IPS-11a (cell line): ENCODE data around the gene LSM2.
A peak's percentile ranks its signal among the peaks of the same experiment; 100 is the strongest.
"Not testable (repeated sequence)": the region's sequence is repeated elsewhere in the genome, so short reads cannot be mapped to it uniquely, and the experiment has no call there.

Experiments used
- H3K4me3 ChIP-seq: one replicate; pipeline ENCODE4 v1.5.1; 2013; ENCODE audit warnings: low read depth, low read length, control low read depth

The LSM2 gene

DNA sequence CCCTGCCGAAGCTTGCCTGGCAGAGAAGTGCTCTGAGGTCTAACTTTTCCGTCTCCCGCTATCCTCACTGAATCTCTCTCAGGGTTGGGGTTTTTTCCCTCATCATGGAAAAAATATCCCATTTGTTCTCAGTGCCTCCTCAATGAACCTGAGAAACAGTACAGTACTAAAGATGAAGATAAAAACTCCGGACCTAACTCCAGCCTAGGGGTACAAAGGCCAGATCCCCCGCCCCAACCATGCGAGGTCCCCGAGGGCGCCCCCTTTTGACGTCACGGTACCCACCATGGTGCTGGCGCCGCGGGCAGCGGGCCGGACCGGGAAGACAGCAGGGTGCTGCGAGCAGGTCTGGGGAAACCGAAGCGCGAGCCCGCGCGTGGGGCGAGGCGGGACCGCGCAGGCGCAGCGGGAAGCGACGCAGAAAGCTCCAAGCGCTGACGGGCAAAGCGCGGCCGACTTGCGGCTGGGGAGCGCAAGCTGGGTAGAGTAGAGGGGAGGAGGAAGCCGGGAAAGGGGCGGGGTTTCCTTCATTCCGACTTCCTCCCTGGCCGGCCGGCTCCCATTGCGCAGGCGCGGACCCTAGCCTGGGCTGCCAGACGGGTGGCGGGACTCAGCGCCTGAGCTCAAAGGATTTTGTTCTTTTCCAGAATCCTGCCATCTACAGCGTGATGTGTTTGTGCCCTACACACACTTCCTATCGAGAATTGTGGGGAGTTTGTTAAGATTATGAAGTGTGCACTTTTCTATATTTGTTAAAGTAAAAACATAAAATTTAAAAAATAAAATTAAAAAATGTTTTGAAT, at the start of gene LSM2:
LSM2 (minus strand) TSS at position 497 of the 803 bp plus-strand sequence; CDS start at position 288, 209 bp downstream.
- H3K4me3 ChIP-seq = peak within 1 kb of the TSS; percentile 70

DNA sequence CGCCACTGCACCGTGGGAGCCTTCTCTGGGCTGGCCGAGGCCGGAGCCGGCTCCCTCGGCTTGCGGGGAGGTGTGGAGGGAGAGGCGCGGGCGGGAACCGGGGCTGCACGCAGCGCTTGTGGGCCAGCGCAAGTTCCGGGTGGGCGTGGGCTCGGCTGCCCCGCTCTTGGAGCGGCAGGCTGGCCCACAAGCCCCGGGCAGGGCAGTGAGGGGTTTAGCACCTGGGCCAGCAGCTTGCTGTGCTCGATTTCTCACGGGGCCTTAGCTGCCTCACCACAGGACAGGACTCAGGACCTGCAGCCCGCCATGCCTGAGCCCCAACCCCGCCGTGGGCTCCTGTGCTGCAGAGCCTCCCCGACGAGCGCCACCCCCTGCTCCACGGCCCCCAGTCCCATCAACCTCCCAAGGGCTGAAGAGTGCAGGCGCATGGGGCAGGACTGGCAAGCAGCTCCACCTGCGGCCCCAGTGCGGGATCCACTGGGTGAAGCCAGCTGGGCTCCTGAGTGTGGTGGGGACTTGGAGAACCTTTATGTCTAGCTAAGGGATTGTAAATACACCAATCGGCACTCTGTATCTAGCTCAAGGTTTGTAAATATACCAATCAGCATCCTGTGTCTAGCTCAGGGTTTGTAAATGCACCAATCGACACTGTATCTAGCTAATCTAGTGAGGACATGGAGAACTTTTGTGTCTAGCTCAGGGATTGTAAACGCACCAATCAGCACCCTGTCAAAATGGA, 45.4 kb upstream of the LSM2 start:
- H3K4me3 ChIP-seq = not testable (repeated sequence)

DNA sequence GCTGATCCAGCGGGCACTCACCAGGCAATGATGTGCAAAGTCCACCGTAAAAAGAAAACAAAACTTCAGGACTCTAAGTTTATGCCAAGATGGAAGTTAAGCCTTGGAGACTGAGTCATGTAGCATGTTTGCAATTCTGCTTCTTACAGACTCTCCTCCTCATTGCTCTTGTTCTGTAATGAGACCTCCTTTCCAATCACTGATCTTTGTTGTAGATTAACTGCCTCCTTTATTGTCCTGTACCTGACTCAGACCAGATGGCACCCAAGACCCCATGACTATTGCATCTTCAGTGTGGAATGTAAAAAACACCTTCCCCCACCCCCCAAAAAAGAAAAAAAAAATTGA, 44.7 kb upstream of the LSM2 start:
- no peak overlapping the region for H3K4me3 ChIP-seq

DNA sequence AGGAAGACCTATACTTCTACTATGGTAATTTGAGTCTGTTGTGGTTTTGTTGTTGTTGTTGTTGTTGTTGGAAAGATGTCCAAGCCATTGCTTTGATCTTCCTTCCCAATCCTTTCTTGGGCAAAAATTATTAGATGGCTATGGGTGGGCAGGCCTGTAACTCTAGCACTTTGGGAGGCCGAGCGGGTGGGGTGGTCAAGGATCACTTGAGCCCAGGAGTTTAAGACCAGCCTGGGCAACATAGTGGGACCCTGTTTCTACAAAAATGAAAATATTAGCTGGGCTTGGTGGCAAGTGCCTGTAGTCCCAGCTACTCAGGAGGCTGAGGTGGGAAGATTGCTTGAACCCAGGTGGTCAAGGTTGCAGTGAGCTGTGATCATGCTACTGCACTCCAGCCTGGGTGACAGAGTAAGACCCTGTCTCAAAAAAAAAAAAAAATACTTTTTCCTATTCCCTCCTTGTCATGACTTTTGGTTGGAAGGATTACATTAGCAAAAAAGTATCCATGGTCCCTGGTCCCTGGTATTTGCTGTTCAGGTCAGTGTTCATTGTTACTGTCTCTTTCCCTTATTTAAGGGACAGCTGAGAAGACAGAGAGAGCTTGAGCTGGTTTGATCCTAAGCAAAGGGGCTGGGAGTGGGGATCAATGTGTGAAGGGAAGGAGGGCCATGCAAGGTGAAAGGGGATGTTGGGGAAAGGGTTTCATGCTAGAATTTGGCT, 44.2 kb upstream of the LSM2 start:
- no peak overlapping the region for H3K4me3 ChIP-seq

DNA sequence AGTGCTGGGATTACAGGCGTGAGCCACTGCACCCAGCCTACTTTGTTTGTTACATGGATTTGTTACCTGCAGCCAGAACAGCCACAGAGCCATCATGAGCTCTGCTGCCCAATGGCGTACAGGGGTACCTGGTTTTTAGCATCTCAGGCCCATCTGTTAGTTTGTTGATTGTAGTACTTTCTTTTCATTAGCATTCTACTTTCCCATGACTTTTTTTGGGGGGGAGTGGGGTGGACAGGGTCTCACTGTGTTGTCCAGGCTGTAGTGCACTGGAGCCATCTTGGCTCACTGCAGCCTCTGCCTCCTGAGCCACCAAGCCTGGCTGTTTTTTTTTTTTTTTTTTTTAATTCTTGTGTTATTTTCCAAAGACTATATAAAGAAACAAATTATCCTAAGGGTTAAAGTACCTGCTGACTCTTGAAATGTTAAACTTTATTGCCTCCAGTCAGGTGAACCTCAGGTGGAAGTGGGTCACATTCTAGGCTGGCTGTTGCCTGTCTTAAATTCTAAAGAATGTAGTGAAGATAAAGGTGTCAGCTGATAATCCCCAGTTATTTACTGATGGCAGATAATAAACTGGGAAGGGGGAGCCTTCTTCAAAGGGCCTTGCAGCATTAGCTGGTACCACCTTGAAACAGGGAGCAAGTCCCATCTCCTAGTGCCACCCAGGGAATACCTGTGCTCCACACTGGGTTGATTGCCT, 40.7 kb upstream of the LSM2 start:
- H3K4me3 ChIP-seq = no peak overlapping the region

DNA sequence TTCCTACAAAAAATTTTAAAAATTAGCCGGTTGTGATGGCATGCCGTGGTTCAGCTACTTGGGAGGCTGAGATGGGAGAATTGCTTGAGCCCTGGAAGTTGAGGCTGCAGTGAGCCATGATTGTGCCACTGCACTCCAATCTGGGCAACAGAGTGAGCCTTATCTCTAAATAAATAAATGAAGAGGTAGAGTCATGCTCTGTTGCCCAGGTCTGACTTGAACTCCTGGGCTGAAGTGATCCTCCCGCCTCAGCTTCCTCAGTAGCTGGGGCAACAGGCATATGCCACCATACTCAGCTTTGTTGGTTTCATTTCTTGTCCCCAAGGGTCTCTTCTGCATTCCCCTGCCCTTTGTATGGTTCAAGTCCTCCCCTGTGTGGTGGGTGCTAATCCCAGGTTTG, 37.7 kb upstream of the LSM2 start:
- no peak overlapping the region for H3K4me3 ChIP-seq

DNA sequence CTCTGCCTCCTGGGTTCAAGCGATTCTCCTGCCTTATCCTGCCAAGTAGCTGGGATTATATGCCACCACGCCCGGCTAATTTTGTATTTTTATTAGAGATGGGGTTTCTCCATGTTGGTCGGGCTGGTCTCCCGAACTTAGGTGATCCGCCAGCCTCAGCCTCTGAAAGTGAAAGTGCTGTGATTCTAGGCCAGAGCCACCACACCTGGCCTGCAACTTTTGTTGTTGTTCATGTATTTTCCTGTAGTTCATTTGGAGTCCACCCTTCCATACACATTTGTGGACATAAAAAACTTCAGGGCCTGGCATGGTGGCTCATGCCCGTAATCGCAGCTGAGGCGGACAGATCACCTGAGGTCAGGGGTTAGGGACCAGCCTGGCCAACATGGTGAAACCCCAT, 35.3 kb upstream of the LSM2 start:
- no peak overlapping the region for H3K4me3 ChIP-seq

DNA sequence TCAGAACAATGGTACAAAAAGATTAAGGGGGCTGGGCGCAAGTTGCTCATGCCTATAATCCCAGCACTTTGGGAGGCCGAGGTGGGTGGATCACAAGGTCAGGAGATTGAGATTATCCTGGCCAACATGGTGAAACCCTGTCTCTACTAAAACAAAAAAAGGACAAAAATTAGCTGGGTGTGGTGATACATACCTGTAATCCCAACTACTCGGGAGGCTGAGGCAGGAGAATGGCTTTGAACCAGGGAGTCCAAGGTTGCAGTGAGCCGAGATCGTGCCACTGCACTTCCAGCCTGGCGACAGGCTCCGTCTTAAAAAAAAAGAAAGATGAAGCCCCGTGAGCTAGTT, 33.0 kb upstream of the LSM2 start:
- H3K4me3 ChIP-seq = not testable (repeated sequence)

DNA sequence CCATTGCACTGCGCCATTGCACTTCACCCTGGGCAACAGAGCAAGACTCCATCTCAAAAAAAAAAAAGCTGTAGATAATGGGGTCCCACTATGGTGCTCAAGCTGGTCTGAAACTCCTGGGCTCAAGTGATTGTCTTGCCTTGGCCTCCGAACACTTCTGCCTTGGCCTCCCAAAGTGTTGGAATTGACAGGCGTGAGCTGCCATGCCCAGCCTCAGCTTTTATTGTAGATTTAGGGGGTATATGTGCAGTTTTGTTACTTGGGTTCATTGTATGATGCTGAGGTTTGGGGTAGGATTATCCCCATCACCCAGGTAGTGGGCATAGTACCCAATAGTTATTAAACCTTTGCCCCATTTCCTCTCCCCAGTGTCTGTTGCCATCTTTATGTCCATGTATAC, 32.2 kb upstream of the LSM2 start:
- H3K4me3 ChIP-seq = no peak overlapping the region

DNA sequence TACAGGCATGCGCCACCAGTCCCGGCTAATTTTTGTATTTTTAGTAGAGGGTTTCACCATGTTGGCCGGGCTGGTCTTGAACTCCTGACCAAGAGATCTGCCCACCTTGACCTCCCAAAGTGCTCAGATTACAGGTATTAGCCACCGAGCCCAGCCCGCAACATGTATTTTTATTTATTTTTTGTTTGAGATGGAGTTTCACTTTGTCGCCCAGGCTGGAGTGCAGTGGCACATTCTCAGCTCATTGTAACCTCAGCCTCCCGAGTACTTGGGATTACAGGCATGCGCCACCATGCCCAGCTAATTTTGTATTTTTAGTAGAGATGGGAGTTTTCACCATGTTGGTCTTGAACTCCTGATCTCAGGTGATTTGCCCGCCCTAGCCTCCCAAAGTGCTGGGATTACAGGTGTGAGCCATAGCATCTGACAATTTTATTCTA, 31.4 kb upstream of the LSM2 start:
- peak overlapping the region; percentile 99 for H3K4me3 ChIP-seq

DNA sequence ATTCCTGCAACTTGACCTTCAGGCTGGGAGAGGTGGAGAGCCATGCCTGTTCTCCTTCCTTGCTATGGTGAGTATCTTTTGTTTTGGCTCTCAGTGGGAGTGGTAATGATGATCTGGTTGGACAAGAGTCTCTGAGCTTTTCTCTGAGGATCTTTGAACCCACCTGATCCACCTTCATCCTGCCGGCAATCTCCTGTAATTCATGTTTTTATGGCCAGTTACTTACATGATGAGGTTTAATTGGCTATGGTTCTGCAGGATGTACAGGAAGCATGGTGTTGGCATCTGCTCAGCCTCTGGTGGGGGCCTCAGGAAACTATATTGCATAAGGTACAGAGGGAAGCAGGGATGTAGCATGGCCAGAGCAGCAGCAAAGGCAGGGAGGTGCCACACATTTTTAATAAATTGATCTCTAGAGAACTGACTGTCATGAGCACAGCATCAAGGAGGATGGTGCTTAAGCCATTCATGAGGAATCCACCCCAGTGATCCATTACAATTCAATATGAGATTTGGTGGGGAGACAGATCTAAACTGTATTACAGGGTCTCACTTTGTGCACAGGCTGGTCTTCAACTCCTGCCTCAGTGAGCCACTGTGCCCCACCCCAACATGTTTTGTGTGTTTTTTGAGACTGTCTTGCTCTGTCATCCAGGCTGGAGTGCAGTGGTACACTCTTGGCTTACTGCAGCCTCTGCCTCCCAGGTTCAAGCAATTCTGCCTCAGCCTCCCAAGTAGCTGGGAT, 30.8 kb upstream of the LSM2 start:
- peak overlapping the region; percentile 99 for H3K4me3 ChIP-seq

DNA sequence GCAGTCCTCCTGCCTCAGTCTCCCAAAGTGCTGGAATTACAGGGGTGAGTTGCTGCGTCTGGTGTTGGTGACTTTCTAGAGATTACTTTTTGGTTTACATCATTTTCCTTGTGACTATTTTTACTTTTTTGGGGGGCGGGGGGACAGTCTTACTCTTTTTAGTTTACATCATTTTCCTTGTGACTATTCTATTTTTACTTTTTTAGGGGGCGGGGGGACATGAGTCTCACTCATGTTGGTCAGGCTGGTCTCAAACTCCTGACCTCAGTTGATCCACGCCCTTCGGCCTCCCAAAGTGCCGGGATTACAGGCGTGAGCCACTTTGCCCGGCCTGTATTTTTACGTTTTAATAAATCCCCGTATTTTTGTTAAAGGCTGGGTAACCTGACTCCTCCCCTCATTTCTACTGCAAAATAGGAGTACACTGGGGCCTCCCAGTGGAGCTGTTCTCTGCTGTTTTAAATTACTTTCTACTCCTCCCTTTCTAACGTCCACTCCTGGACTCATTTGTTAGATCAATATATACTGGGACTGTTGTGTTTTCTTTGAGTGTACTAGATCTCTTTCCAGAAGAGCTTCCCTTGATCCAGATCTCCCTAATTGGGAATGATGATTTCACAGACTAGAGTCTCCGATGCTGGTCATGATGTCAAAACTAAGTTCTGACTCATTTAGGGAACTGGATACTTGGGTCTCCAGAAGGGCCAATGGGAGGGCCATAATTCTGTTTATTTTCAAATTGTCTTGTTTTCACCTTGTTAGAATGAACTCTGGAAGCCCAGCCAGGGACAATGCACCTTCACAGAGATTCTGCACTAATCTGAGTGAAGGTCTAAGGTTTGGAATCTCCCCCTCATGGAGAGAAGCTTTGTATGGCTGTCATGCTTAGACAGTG, 30.0 kb upstream of the LSM2 start:
- peak overlapping the region; percentile 99 for H3K4me3 ChIP-seq

DNA sequence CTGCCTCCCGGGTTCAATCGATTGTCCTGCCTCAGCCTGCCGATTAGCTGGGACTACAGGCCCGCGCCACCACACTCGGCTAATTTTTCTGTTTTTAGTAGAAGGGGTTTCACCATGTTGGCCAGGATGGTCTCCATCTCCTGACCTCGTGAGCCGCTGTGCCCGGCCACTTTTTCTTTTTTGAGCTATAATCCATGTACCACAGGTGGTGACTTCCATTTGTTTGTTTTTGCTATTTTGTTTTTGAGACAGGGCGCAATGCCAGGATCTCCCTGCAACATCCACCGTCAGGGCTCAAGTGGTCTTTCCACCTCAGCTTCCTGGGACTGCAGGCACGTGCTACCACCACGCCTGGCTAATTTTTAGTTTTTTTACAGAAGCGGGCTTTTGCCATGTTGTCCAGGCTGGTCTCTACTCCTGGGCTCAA, 29.3 kb upstream of the LSM2 start:
- H3K4me3 ChIP-seq = peak overlapping the region; percentile 99

DNA sequence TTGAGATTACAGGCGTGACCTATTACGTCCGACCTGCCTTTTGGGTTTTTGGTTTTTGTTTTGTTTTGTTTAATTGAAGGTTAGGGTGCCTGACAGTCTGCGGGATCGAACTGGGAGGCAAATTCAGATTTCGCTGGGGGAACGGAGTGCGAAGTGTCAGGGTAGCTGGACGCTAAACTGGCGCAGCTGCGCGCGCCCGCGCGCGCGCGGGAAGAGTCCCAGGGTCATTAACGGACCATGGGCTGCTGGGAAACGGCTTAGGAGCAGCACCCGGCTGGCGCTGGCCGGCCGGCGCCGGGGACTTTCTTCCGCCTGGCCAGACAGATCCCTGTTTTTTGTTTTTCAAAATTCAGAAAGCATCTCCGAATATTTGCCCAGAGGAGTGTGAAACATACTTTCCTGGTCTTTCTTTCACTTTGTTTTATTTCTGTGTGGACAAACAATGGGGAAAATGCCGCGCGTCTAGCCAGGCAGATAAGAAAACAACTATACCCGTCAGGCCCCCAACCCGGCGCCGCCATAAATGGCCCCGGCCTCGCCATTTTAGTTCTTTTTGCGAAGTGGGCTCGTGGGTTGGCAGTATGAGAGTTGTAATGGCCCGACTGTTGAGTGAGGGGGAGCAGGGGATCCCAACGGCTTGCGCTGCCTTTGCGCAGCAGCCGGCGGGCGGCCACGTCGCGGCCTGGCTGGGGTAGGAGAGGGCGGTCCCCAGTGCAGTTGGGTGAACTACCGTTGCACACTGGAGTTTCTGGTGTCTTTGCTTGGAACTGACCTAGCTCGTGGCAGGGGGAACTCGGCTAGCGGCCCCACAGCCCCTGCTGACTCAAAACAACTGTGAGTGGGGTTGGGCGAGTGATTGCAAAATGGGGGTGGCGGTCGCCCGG, 27.8 kb upstream of the LSM2 start:
- peak overlapping the region; percentile 99 for H3K4me3 ChIP-seq

DNA sequence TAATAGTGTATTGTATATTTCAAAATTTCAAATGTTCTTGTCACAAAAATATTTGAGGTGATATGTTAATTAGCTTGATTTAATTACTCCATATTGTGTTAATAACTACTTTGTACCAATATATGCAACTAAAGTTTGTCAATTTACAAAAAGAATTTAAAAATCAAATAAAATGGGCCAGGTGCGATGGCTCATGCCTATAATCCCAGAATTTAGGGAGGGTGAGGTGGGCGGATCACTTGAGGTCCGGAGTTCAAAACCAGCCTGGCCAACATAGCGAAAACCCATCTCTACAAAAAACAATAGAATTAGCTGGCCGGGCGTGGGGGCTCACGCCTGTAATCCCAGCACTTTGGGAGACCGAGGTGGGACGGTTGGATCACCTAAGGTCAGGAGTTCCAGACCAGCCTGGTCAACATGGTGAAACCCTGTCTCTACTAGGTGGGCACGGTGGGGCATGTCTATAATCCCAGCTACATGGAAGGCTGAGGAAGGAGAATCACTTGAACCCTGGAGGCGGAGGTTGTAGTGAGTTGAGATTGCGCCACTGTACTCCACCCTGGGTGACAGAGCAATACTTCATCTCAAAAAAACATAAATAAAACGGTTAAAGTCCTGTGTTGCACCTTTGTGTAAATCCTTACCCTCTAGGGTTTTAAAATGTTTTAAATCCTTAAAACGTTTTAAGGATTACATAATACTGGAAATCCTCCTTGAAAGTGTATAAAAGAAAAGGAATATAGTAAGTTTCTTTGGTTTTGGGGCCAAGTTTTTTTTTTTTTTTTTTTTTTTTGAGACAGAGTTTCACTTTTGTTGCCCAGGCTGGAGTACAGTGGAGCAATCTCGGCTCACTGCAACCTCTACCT, 24.8 kb upstream of the LSM2 start:
- H3K4me3 ChIP-seq = no peak overlapping the region

DNA sequence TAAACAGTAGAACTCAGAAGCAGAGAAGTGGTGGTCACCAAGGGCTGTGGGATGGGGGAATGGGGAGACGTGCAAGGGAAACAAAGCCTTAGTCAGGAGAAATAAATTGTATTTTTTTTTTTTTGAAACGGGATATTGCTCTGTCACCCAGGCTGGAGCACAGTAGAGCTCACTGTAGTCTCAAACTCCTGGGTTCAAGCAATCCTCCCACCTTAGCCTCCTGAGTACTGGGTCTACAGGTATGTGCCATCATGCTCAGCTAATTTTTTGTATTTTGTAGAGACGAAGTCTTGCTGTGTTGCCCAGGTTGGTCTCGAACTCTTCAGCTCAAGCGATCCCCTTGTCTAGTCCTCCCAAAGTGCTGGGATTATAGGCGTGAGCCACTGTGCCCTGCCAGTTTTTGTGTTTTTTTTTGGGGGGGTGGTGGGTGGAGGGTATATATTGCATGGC, 24.1 kb upstream of the LSM2 start:
- H3K4me3 ChIP-seq = peak overlapping the region; percentile 33

DNA sequence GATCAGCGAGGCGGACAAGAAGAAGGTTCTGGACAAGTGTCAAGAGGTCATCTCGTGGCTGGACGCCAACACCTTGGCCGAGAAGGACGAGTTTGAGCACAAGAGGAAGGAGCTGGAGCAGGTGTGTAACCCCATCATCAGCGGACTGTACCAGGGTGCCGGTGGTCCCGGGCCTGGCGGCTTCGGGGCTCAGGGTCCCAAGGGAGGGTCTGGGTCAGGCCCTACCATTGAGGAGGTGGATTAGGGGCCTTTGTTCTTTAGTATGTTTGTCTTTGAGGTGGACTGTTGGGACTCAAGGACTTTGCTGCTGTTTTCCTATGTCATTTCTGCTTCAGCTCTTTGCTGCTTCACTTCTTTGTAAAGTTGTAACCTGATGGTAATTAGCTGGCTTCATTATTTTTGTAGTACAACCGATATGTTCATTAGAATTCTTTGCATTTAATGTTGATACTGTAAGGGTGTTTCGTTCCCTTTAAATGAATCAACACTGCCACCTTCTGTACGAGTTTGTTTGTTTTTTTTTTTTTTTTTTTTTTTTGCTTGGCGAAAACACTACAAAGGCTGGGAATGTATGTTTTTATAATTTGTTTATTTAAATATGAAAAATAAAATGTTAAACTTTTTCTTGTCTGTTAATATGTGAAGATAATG, 23.0 kb upstream of the LSM2 start:
- H3K4me3 ChIP-seq = peak overlapping the region; percentile 33
